HG03442 (cell line): Measurements from ENCODE around the gene MST1R.

ENCODE experiments used
- ATAC-seq: cut with Tn5 transposase; IDR thresholded peaks from one replicate; pipeline ENCODE4 v1.9.1; 2021; ENCODE audit warnings: mild to moderate bottlenecking, moderate library complexity; ENCODE audit not compliant: unreplicated experiment

MST1R gene

GRCh38 chr3:49841806-49842205 lies 61.9 kb downstream of the MST1R start:
- ATAC-seq, result no peak

DNA sequence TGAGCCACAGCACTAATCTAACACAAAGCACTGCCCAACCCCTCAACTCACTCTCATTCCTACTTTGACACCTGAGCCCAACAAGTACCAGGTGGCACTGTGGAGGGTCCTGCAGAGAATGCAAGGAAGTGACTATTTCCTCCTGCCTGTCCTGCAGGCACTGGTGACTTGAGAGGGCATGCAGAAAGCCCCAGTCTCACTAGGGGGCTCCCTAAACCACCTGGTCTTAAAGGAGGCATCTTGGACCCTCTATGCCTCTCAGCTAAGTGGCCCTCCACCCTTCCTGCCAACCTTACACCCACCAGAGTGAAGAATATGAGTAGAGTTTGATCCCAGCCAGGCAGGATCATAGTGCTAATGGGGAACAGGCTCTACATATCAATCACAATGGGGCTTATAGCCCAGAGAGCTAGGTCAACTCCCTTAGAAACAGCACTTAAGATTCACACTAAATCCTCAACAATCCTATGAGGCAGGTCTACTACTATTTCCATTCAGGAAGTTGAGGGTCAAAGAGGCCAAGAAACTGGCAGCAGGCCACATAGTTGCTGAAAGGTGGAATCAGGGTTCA lies 62.5 kb downstream of the MST1R start:
- ATAC-seq, result no peak

DNA sequence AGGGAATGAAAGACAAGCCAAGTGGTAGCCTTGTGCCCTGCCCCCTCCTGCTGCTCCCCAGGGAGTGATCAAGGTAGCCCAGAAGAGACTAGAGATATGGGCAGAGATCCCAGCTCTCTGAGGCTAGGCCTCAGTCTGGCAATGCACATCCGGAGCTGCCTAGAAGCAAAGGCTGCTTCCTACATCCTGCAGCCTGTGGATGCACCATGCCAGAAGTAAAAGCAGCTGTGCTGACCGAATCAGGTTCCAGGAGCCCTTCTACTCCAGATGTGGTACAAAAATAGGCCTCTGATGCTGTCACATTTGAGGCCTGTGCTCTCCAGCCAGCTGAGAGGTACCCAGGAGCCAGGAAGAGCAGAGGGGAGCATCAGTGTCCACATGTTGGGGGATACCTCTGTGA lies 63.3 kb downstream of the MST1R start:
- ATAC-seq, result no peak

DNA sequence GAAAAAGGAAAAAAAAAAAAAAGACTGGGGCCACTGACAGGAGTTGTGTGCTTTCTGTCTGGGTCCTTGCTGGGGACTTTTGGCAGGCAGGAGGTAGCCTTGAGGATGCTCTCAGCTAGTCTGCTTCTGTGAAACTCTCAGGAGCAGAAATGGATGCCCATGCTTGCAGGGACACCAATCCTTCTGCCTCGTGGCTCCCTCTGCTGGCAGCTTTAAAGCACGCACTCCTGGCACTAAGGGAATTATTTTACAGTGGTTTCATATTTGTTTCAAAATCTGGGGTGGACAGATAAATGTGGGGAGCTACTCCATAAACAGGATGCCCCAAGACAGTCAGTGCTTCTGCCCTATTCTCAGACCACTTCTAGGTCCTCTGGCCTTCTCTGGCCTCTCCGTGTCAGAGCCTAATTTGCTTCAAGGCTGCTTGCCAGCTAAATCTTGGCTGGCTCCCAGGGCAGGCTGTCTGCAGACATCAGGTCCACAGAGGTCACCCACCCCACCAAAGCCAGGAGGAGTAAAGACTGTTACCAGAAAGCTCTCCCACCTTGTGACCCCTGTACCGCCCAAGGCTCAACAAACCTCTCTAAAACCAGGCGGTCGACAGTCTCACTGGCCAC lies 64.4 kb downstream of the MST1R start:
- no peak for ATAC-seq
